RWPE1 (cell line): Measurements from ENCODE around the gene CYP2S1.

Source experiments
- CTCF ChIA-PET: fragments of 350-600 bp; sonication (Branson Sonifier 250); formaldehyde crosslinking; extraction: SDS; loops from one replicate; lab custom pipeline; 2021; lab: Yijun Ruan, JAX
- POLR2A ChIA-PET: fragments of 400-600 bp; formaldehyde crosslinking; extraction: SDS; loops from one replicate; lab custom pipeline; 2020; ENCODE audit warnings: antibody characterized with exemption; ENCODE audit not compliant: low non-redundant PET; lab: Yijun Ruan, JAX
- DNase-seq: peaks from one replicate; pipeline ENCODE4 v3.0.0; 2012; ENCODE audit warnings: low spot score
- H3K27ac ChIP-seq: fragments of 450-650 bp; 2 replicates; pipeline ENCODE4 v1.5.1; 2017
- CTCF ChIP-seq: fragments of 450-650 bp; conservative IDR thresholded peaks from 2 replicates; pipeline ENCODE4 v1.5.1; 2017; ENCODE audit warnings: low read depth, mild to moderate bottlenecking

The CYP2S1 gene

GRCh38 chr19:41195675-41196497 lies 2.9 kb downstream of the CYP2S1 start:
- POLR2A ChIA-PET: no interaction called here
- no peak for TF ChIP-seq CTCF
- H3K27ac ChIP-seq: peak overlapping the region; percentile 34
- CTCF ChIA-PET: interaction anchor here (0.7 kb wide), 1 partner anchor 67 kb away, joined by 3 read pairs; no protein-coding TSS in a partner anchor
- DNase-seq: peak; percentile 34

- ChIA-PET POLR2A (no interaction called here), CTCF (no interaction called here)
- TF ChIP-seq CTCF: no peak
- H3K27ac ChIP-seq: no peak overlapping the region
- no peak for DNase-seq
Measured at GRCh38 chr19:41198559-41198958, 5.5 kb downstream of the CYP2S1 start.

GRCh38 chr19:41203371-41203770 lies 10.4 kb downstream of the CYP2S1 start:
- POLR2A ChIA-PET: interaction anchor here (1.3 kb wide), 1 partner anchor 21 kb away, joined by 4 read pairs; no protein-coding TSS in a partner anchor
- no peak for DNase-seq
- CTCF ChIA-PET: interaction anchor here (1.5 to 4.1 kb wide), 3 partner anchors 57 to 149 kb away, joined by 4 to 41 read pairs (median 6); partner anchors contain the start of genes HNRNPUL1 and TGFB1
- no peak overlapping the region for H3K27ac ChIP-seq
- TF ChIP-seq CTCF: no peak

GRCh38 chr19:41204338-41204737 lies 11.3 kb downstream of the CYP2S1 start:
- ChIA-PET CTCF (interaction anchor here (0.6 to 4.1 kb wide), 14 partner anchors 11 to 589 kb away, joined by 3 to 41 read pairs (median 4); partner anchors contain the start of genes AXL, HNRNPUL1 and TGFB1), POLR2A (interaction anchor here (0.7 to 0.9 kb wide), 3 partner anchors 20 to 59 kb away, joined by 3 to 12 read pairs (median 3); no protein-coding TSS in a partner anchor)
- DNase-seq: peak; percentile 72
- TF ChIP-seq CTCF: peak; percentile 93
- H3K27ac ChIP-seq: peak overlapping the region; percentile 29; the same call in 1 of the 2 replicates

GRCh38 chr19:41205995-41206394 lies 13.0 kb downstream of the CYP2S1 start:
- H3K27ac ChIP-seq: peak overlapping the region; percentile 7; the same call in 1 of the 2 replicates
- ChIA-PET CTCF (no interaction called here), POLR2A (no interaction called here)
- TF ChIP-seq CTCF: no peak
- no peak for DNase-seq

GRCh38 chr19:41206456-41206855 lies 13.4 kb downstream of the CYP2S1 start:
- DNase-seq: no peak
- CTCF ChIA-PET: no interaction called here
- POLR2A ChIA-PET: no interaction called here

More at GRCh38 chr19:41206456-41206855, 13.4 kb downstream of the CYP2S1 start:
- peak overlapping the region; percentile 7; the same call in 1 of the 2 replicates for H3K27ac ChIP-seq
- no peak for TF ChIP-seq CTCF
